Measurements from ENCODE around the gene ABCB8. TPM values are rescaled to one million over a fixed set of nuclear protein-coding genes. Genes with fewer than 3 reads are reported as not detected.

ABCB8 gene
- total and polyA plus RNA-seq, 9 of the 15 experiments (the other 6 are each of a cell fraction or from before 2014, with no cell fraction given): 7.6 to 106 (median 36.3) TPM

DNA sequence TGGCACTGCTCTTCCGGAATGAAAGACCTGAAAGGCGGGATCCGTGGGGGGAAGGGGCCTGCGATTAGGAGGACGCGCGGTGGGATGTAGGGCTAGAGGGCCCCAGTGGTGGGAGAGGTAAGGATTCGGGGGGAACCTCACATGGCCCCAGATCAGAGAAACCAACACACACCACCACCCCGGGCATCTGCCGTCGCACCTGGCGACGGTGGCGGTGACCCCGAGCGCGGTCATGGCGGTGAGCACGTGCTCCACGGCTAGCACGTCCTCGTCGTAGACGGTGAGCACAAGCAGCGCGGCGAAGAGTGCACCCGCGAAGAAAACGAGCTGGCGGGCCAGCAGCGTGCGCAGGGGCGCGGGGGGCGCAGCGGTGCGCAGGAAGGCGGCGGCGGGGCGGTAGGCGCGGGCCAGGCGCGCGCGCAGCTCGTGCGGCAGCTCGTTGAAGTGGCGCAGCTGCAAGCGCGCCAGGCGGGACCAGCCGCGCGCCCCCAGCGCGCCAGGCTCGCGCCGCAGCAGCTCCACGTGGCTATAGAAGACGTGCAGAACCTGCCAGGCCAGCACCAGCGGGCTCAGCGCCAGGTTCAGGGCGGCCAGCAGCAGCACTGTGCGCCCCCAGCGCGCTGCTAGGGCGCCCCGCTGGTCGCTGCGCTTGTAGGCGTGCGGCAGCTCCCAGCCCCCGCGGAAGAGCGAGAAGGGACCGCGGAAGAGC is 9.7 kb upstream of the ABCB8 start:
- no TSS peak for BruUV-seq (replicated peaks)
- FAIRE-seq: no peak
- CTCF ChIA-PET (ENCODE audit: low intra/inter-chr PET ratio): interaction anchor here (0.7 to 1.6 kb wide), 3 partner anchors 10 to 121 kb away, joined by 3 to 5 read pairs (median 3); no protein-coding TSS in a partner anchor
- TF ChIP-seq STAT5A (IDR thresholded peaks at IDR 0.05; ENCODE audit: borderline replicate concordance, low read length) (no peak), CEBPG (CRISPR knock-in tag; IDR thresholded peaks at IDR 0.05) (no peak), CEBPG (tag; conservative IDR thresholded peaks at IDR 0.05 in 1 of 2, IDR thresholded peaks at IDR 0.05 in 1 of 2) (no peak), EP400 (IDR thresholded peaks at IDR 0.05) (0 out of 2 replicates have a peak, but pooled peaks have one; percentile 3), CBX1 (IDR thresholded peaks at IDR 0.05; ENCODE audit: low read depth) (0 out of 2 replicates have a peak, but pooled peaks have one; percentile 4), GABPB2 (CRISPR knock-in tag; conservative IDR thresholded peaks at IDR 0.05) (no peak), JUNB (CRISPR knock-in tag; conservative IDR thresholded peaks at IDR 0.05) (no peak), CBX5 (IDR thresholded peaks at IDR 0.05; ENCODE audit: borderline replicate concordance, low read depth) (no peak), U2AF1 (optimal IDR thresholded peaks at IDR 0.05; ENCODE audit: low read depth, low read length) (peak; percentile 12), WHSC1 (IDR thresholded peaks at IDR 0.05; ENCODE audit: low read length) (no peak), NRF1 (conservative IDR thresholded peaks at IDR 0.05 in 1 of 2, IDR thresholded peaks at IDR 0.05 in 1 of 2) (no peak; a peak in 1 of 4 replicates), NCOA4 (IDR thresholded peaks at IDR 0.05; ENCODE audit: partially characterized antibody) (no peak), MAFF (IDR thresholded peaks at IDR 0.05; ENCODE audit: low read length) (no peak)
- TF ChIP-seq, protein P1, sequence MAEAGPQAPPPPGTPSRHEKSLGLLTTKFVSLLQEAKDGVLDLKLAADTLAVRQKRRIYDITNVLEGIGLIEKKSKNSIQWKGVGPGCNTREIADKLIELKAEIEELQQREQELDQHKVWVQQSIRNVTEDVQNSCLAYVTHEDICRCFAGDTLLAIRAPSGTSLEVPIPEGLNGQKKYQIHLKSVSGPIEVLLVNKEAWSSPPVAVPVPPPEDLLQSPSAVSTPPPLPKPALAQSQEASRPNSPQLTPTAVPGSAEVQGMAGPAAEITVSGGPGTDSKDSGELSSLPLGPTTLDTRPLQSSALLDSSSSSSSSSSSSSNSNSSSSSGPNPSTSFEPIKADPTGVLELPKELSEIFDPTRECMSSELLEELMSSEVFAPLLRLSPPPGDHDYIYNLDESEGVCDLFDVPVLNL (CRISPR knock-in tag; IDR thresholded peaks at IDR 0.05; ENCODE audit: low read depth): no peak
- TF ChIP-seq, protein P2, sequence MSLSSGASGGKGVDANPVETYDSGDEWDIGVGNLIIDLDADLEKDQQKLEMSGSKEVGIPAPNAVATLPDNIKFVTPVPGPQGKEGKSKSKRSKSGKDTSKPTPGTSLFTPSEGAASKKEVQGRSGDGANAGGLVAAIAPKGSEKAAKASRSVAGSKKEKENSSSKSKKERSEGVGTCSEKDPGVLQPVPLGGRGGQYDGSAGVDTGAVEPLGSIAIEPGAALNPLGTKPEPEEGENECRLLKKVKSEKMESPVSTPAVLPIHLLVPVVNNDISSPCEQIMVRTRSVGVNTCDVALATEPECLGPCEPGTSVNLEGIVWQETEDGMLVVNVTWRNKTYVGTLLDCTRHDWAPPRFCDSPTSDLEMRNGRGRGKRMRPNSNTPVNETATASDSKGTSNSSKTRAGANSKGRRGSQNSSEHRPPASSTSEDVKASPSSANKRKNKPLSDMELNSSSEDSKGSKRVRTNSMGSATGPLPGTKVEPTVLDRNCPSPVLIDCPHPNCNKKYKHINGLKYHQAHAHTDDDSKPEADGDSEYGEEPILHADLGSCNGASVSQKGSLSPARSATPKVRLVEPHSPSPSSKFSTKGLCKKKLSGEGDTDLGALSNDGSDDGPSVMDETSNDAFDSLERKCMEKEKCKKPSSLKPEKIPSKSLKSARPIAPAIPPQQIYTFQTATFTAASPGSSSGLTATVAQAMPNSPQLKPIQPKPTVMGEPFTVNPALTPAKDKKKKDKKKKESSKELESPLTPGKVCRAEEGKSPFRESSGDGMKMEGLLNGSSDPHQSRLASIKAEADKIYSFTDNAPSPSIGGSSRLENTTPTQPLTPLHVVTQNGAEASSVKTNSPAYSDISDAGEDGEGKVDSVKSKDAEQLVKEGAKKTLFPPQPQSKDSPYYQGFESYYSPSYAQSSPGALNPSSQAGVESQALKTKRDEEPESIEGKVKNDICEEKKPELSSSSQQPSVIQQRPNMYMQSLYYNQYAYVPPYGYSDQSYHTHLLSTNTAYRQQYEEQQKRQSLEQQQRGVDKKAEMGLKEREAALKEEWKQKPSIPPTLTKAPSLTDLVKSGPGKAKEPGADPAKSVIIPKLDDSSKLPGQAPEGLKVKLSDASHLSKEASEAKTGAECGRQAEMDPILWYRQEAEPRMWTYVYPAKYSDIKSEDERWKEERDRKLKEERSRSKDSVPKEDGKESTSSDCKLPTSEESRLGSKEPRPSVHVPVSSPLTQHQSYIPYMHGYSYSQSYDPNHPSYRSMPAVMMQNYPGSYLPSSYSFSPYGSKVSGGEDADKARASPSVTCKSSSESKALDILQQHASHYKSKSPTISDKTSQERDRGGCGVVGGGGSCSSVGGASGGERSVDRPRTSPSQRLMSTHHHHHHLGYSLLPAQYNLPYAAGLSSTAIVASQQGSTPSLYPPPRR (CRISPR knock-in tag; IDR thresholded peaks at IDR 0.05; ENCODE audit: borderline replicate concordance): no peak

More for the DNA sequence above, 9.7 kb upstream of the ABCB8 start:
- in situ Hi-C loops (cut with MboI) (no loop called here), intact Hi-C loops (cut with micrococcal nuclease) (loop anchor here (1.0 to 10.0 kb wide), 2 partner anchors 9 to 156 kb away; no protein-coding TSS in a partner anchor)
- peak overlapping the region; percentile 70 for H3K27ac ChIP-seq (ENCODE audit: extremely low read depth, low read depth, low read length)
- H3K36me3 ChIP-seq (ENCODE audit: control insufficient read depth, insufficient read depth, low read length): peaks cover 22% of the 10 kb centered on the region; the same call in 2 of the 3 replicates
- peak overlapping the region; percentile 96 for H2AFZ ChIP-seq (ENCODE audit: low read depth, low read length)
- ATAC-seq (peak; percentile 4), DNase-seq (ENCODE audit: extremely low read depth in 1 of 4, low spot score in 3 of 4) (peak in 1 of 4 experiments; percentile 24)
- H4K20me1 ChIP-seq (replicated peaks; ENCODE audit: control insufficient read depth, insufficient read depth, low read length): no peaks in the 10 kb centered on the region
- POLR2A ChIA-PET: interaction anchor here (0.6 to 14.3 kb wide), 9 partner anchors 7 to 89 kb away, joined by 3 to 146 read pairs (median 4); partner anchors contain the start of genes ABCB8 and FASTK
- H3K4me3 ChIP-seq: peak overlapping the region; percentile 40
- H3K79me2 ChIP-seq (ENCODE audit: control insufficient read depth, insufficient read depth, low read length): no peaks in the 10 kb centered on the region
- no peaks in the 10 kb centered on the region for H3K9me3 ChIP-seq (replicated peaks; ENCODE audit: control insufficient read depth, insufficient read depth, low read depth, low read length)
- H3K4me1 ChIP-seq (replicated peaks in 1 of 2; ENCODE audit: control insufficient read depth in 2 of 2, insufficient read depth in 2 of 2, low read length in 2 of 2): peaks cover 21 to 70% of the 10 kb centered on the region in 2 experiments; a peak in 4 of 5 replicates
- WGBS (ENCODE audit: insufficient coverage, low coverage, missing lambda C conversion rate): 71% methylated on average over 81 of the region's 82 CpGs
- peak overlapping the region; percentile 95 for H3K4me2 ChIP-seq (ENCODE audit: insufficient read depth, low read length)
- H3K9me1 ChIP-seq (ENCODE audit: control insufficient read depth, insufficient read depth, low read length): no peaks in the 10 kb centered on the region
- H3K9ac ChIP-seq (ENCODE audit: insufficient read depth in 1 of 2, low read depth in 2 of 2, low read length in 2 of 2): peak overlapping the region; percentile 73 to 93; a peak in 3 of 4 replicates
- H3K27me3 ChIP-seq (ENCODE audit: control insufficient read depth in 2 of 2, insufficient read depth in 2 of 2, low read length in 2 of 2): no peaks in the 10 kb centered on the region; a peak in 1 of 5 replicates

Measured in K562 (cell line).